DND-41 (cell line): Measurements from ENCODE around the gene NISCH.

Experiments used
- EZH2 ChIP-seq: IDR thresholded peaks from 3 replicates; pipeline ENCODE4 v1.6.1; 2012; ENCODE audit warnings: borderline replicate concordance, low read depth, mild to moderate bottlenecking, moderate library complexity, low read length, inconsistent platforms; ENCODE audit not compliant: severe bottlenecking
- TF ChIP-seq, protein P1 (sequence below): IDR thresholded peaks from 2 replicates; pipeline ENCODE4 v1.5.1; 2012; ENCODE audit warnings: borderline replicate concordance, low read length, moderate library complexity, mild to moderate bottlenecking; ENCODE audit not compliant: poor library complexity, severe bottlenecking; ENCODE audit errors: extremely low read depth

DNA sequence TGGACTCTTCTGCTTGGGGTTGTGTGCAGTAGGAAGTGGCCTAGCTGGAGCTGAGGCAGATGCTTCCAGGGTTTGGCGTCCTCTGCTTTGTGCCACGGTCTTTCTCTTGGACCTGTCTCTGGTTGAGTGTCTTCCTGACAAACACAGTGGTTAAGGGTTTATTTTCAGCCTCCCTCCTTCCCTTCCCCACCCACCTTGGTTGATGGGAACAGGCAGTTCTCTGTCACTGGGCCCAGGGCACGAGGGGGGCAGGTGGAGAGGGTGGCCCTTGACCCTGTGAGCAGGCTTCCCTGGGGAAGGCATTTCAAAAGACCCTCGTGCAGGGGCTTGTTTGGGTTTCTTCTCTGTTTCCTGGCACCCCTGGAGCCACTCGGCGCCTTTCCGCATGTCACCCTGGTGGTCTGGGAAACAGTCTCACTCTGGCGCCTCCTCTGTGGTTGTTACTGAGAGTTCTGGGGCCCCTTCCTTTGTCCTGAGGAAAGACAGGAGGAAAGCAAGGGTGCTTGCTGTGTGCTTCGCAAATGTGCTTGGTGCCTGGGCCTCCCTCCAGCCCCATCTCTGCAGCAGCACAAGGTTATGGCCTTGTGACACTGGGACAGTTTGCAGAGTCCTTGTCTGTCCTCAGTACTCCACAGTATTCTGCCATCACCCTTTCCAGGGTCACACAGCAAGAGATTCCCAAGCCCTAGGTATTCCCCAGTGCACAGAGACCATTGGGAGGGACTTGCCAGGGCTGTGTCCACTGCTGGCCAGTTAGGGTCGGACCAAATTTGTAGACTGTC lies 29.5 kb downstream of the NISCH start:
- TF ChIP-seq EZH2 = no peak
- TF ChIP-seq, protein P1, sequence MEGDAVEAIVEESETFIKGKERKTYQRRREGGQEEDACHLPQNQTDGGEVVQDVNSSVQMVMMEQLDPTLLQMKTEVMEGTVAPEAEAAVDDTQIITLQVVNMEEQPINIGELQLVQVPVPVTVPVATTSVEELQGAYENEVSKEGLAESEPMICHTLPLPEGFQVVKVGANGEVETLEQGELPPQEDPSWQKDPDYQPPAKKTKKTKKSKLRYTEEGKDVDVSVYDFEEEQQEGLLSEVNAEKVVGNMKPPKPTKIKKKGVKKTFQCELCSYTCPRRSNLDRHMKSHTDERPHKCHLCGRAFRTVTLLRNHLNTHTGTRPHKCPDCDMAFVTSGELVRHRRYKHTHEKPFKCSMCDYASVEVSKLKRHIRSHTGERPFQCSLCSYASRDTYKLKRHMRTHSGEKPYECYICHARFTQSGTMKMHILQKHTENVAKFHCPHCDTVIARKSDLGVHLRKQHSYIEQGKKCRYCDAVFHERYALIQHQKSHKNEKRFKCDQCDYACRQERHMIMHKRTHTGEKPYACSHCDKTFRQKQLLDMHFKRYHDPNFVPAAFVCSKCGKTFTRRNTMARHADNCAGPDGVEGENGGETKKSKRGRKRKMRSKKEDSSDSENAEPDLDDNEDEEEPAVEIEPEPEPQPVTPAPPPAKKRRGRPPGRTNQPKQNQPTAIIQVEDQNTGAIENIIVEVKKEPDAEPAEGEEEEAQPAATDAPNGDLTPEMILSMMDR = no peak
